Stimulated activated CD8-positive, alpha-beta memory T cell treated with anti-CD3 and anti-CD28 coated beads, Interleukin-4, amount 100 ng/mL, for 48 hours (primary cell): Measurements from ENCODE around the gene CCL22.

Experiments used
- DNase-seq: peaks from one replicate; pipeline ENCODE4 v3.0.0-alpha.2; 2020

The CCL22 gene

GRCh38 chr16:57377080-57377841, 18.7 kb downstream of the CCL22 start:
- DNase-seq, result peak; percentile 73

GRCh38 chr16:57379579-57379978, 21.0 kb downstream of the CCL22 start:
- no peak for DNase-seq

GRCh38 chr16:57380671-57381462, 22.3 kb downstream of the CCL22 start:
- no peak for DNase-seq

- no peak for DNase-seq
These were observed 23.4 kb downstream of the CCL22 start for GRCh38 chr16:57381791-57382534.

GRCh38 chr16:57382535-57383275, 24.1 kb downstream of the CCL22 start:
- no peak for DNase-seq

GRCh38 chr16:57383276-57384247, 25.0 kb downstream of the CCL22 start:
- DNase-seq, result no peak

- no peak for DNase-seq
These were observed 25.9 kb downstream of the CCL22 start for GRCh38 chr16:57384248-57385070.

- DNase-seq, result no peak
These were observed 26.5 kb downstream of the CCL22 start for GRCh38 chr16:57385083-57385482.

- DNase-seq, result no peak
These were observed 27.9 kb downstream of the CCL22 start for GRCh38 chr16:57386381-57386951.

- no peak for DNase-seq
These were observed 29.2 kb downstream of the CCL22 start for GRCh38 chr16:57387598-57388354.

GRCh38 chr16:57388359-57389086, 29.9 kb downstream of the CCL22 start:
- DNase-seq, result no peak

GRCh38 chr16:57389087-57389468, 30.5 kb downstream of the CCL22 start:
- DNase-seq, result no peak

GRCh38 chr16:57390636-57391295, 32.2 kb downstream of the CCL22 start:
- no peak for DNase-seq

GRCh38 chr16:57391300-57391699, 32.7 kb downstream of the CCL22 start:
- no peak for DNase-seq

- DNase-seq, result no peak
These were observed 33.1 kb downstream of the CCL22 start for GRCh38 chr16:57391708-57392107.

GRCh38 chr16:57392694-57393093, 34.1 kb downstream of the CCL22 start:
- no peak for DNase-seq

GRCh38 chr16:57394444-57394843, 35.9 kb downstream of the CCL22 start:
- DNase-seq, result no peak

GRCh38 chr16:57395026-57395425, 36.4 kb downstream of the CCL22 start:
- no peak for DNase-seq
